Body of pancreas (tissue), 4 donors: ENCODE data around the gene APOA1.

Experiments
- POLR2A ChIP-seq, 3 donors: fragments of 450-650 bp; IDR thresholded peaks; one replicate each; pipeline ENCODE4 v1.6.1; 2016; ENCODE audit warnings: antibody characterized with exemption in 3 of 3, mild to moderate bottlenecking in 2 of 3
- TF ChIP-seq, protein P1 (sequence below), 7 experiments: fragments of 450-650 bp in 4 of 7; fragments of 200-600 bp in 3 of 7; sonication (generic) in 3 of 7; IDR thresholded peaks; one replicate each; pipeline ENCODE4 v1.5.1; 2016 to 2019; ENCODE audit warnings: antibody characterized with exemption in 7 of 7

DNA sequence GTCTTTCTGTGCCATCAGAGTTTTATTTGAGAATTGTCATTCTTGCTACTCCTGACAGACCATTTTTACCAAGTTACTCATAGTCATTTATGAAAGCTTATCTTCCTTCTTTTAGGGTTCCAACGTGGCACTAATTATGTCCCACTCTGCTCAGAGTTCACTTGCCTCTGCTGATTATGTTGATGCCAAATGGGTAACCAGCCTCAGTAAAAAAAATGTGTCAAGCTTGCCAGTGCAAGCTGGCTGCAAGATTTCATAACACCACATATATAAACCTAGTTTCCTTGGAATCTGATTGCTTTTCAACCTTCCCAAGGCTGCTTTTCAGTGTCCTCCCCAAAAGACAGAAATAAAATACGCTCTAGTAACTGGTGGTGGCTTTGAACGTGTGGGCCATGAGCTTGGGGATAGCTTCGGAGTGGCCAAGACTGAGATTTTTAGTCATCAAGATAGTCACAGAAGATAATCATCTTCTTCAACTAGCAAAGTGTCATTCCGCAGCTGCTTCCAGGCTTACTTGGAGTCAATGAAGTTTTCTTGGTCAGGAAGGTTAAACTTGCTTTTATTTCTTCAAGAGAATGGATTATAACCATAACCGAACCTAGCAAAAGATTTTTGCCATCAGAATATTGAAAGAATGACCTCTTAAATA, 29.5 kb upstream of the APOA1 start:
- TF ChIP-seq, protein P1, sequence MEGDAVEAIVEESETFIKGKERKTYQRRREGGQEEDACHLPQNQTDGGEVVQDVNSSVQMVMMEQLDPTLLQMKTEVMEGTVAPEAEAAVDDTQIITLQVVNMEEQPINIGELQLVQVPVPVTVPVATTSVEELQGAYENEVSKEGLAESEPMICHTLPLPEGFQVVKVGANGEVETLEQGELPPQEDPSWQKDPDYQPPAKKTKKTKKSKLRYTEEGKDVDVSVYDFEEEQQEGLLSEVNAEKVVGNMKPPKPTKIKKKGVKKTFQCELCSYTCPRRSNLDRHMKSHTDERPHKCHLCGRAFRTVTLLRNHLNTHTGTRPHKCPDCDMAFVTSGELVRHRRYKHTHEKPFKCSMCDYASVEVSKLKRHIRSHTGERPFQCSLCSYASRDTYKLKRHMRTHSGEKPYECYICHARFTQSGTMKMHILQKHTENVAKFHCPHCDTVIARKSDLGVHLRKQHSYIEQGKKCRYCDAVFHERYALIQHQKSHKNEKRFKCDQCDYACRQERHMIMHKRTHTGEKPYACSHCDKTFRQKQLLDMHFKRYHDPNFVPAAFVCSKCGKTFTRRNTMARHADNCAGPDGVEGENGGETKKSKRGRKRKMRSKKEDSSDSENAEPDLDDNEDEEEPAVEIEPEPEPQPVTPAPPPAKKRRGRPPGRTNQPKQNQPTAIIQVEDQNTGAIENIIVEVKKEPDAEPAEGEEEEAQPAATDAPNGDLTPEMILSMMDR (IDR thresholded peaks at IDR 0.05), result no peak
- no peak for TF ChIP-seq POLR2A (IDR thresholded peaks at IDR 0.05)
